ENCODE data around the gene NME7. TPM values are rescaled to one million over a fixed set of nuclear protein-coding genes. Genes with fewer than 3 reads are reported as not detected.

Gene NME7
- total RNA-seq, 1 experiment from 2014 or later: 13.2 TPM

- no peak overlapping the region for H3T11ph ChIP-seq (ENCODE audit: low read length)
- H3K9ac ChIP-seq (ENCODE audit: extremely low read depth, insufficient read length, low read length): no peak overlapping the region
- Mint-ChIP-seq H3K27me3 (ENCODE audit: low read depth) (no peaks in the 10 kb centered on the region), H3K27ac (no peak overlapping the region), H3K4me1 (peaks cover 2 to 5% of the 10 kb centered on the region in 2 experiments; a peak in 2 of 4 replicates), H3K4me3 (no peak overlapping the region), H3K36me3 (ENCODE audit: insufficient read depth in 1 of 3, low read depth in 3 of 3) (no peaks in the 10 kb centered on the region), H3K9me3 (no peaks in the 10 kb centered on the region)
- no peak overlapping the region for H3K27ac ChIP-seq (ENCODE audit: insufficient read length, low read depth, low read length)
- no peak overlapping the region for H4K8ac ChIP-seq (replicated peaks; ENCODE audit: insufficient read length, low read depth, low read length)
- H3K79me1 ChIP-seq (ENCODE audit: insufficient read depth, low read depth, low read length, poor library complexity, severe bottlenecking): no peaks in the 10 kb centered on the region
- H2AFZ ChIP-seq (ENCODE audit: low read length): no peak overlapping the region
- no peak overlapping the region for H3K18ac ChIP-seq (ENCODE audit: insufficient read length, low read depth, low read length)
- no peaks in the 10 kb centered on the region for H3K23me2 ChIP-seq (ENCODE audit: insufficient read length, low read depth, low read length, poor library complexity, severe bottlenecking)
- no peak overlapping the region for H2BK20ac ChIP-seq (ENCODE audit: low read depth, low read length, poor library complexity, severe bottlenecking)
- no peak overlapping the region for H3K4ac ChIP-seq (ENCODE audit: low read depth, low read length)
- no CpG with 5 or more reads among the region's 1 CpG for WGBS (ENCODE audit: extremely low coverage, insufficient read length, low lambda C conversion rate)
- no peak overlapping the region for H3K4me2 ChIP-seq (ENCODE audit: insufficient read depth, insufficient read length, low read length)
- H4K20me1 ChIP-seq (ENCODE audit: control insufficient read depth, insufficient read depth, insufficient read length): no peaks in the 10 kb centered on the region
- H2BK12ac ChIP-seq (ENCODE audit: insufficient read length, low read depth, low read length): no peak overlapping the region
- H2BK5ac ChIP-seq (ENCODE audit: insufficient read length, low read length): no peak overlapping the region
- no peak overlapping the region for H4K91ac ChIP-seq (ENCODE audit: insufficient read length, low read depth, low read length)
- no peak overlapping the region for H2BK15ac ChIP-seq (ENCODE audit: low read depth, low read length)
- H3K79me2 ChIP-seq (ENCODE audit: insufficient read depth, low read length): no peaks in the 10 kb centered on the region
- H2BK120ac ChIP-seq (ENCODE audit: low read depth, low read length, poor library complexity, severe bottlenecking): no peak overlapping the region
- no peak overlapping the region for H3K23ac ChIP-seq (ENCODE audit: insufficient read length, low read depth, low read length)
- no peak overlapping the region for H3K14ac ChIP-seq (ENCODE audit: insufficient read depth, low read length)
- no peak for DNase-seq
- no peak overlapping the region for H4K5ac ChIP-seq (ENCODE audit: insufficient read length, low read depth, low read length)
- no peaks in the 10 kb centered on the region for H3K27me3 ChIP-seq (ENCODE audit: insufficient read depth, low read length)
- no peaks in the 10 kb centered on the region for H3K4me1 ChIP-seq (ENCODE audit: insufficient read depth, low read length)
- TF ChIP-seq, protein P1, sequence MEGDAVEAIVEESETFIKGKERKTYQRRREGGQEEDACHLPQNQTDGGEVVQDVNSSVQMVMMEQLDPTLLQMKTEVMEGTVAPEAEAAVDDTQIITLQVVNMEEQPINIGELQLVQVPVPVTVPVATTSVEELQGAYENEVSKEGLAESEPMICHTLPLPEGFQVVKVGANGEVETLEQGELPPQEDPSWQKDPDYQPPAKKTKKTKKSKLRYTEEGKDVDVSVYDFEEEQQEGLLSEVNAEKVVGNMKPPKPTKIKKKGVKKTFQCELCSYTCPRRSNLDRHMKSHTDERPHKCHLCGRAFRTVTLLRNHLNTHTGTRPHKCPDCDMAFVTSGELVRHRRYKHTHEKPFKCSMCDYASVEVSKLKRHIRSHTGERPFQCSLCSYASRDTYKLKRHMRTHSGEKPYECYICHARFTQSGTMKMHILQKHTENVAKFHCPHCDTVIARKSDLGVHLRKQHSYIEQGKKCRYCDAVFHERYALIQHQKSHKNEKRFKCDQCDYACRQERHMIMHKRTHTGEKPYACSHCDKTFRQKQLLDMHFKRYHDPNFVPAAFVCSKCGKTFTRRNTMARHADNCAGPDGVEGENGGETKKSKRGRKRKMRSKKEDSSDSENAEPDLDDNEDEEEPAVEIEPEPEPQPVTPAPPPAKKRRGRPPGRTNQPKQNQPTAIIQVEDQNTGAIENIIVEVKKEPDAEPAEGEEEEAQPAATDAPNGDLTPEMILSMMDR (conservative IDR thresholded peaks at IDR 0.05): no peak
- no peaks in the 10 kb centered on the region for H3K9me3 ChIP-seq (ENCODE audit: control insufficient read depth, low read depth, low read length)
- H3K56ac ChIP-seq (ENCODE audit: insufficient read length, low read depth, low read length): no peak overlapping the region
- H2AK5ac ChIP-seq (ENCODE audit: insufficient read length, low read length): no peak overlapping the region
Observed at GRCh38 chr1:169245706-169246105, 121.9 kb downstream of the NME7 start.

Data from H9 (cell line).